HG03095 (cell line): ENCODE measurements around the gene DGLUCY.
"Not testable (repeated sequence)": the region's sequence is repeated elsewhere in the genome, so short reads cannot be mapped to it uniquely, and the experiment has no call there.

Source experiments
- ATAC-seq: cut with Tn5 transposase; IDR thresholded peaks from one replicate; pipeline ENCODE4 v1.9.1; 2021; ENCODE audit warnings: moderate library complexity; ENCODE audit not compliant: unreplicated experiment

DGLUCY gene

DNA sequence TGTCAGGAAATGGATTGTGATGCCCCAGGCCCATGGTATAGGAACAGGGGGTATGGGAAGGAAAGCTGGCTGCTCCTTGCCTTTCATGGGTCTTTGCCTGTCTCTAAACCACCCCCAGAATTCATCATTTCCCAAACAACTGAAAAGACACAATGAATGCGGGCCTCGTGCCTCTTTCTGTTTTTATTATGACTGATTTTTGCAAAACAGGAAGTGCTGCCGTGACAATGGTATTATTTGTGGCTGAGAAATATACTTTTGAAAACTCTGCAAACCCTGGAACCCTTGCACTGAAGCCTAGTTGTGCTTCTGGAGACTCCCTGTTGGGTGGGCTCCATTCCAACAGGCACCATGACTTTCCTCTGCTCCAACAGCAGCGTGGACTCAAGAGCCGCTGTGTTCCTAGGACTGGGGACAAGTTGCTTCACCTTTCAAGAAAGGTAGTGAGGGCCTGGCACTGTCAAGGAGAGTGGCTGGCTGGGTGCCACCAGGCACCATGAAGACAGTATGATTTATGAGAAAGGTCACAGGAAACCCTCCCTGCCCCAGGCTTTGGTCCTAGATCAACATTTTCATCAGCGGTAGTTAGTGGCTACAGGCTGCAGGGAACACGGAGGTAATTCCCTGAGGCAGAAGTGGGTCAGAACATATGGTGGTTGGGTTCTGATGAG is 4.8 kb upstream of the DGLUCY start:
- no peak for ATAC-seq

DNA sequence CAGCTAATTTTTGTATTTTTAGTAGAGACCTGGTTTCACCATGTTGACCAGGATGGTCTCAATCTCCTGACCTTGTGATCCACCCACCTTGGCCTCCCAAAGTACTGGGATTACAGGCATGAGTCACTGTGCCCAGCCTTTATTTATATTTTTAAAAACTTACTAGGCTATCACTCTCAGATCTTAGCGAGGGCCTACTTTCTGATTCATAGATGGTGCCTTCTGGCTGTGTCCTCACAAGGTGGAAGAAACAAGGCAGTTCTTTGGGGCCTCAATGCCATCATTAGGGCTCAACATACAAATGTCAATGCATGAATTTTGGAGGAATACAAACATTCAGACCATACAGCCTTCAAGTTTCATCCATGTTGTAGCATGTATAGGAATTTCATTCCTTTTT is 2.4 kb upstream of the DGLUCY start:
- ATAC-seq = no peak

DNA sequence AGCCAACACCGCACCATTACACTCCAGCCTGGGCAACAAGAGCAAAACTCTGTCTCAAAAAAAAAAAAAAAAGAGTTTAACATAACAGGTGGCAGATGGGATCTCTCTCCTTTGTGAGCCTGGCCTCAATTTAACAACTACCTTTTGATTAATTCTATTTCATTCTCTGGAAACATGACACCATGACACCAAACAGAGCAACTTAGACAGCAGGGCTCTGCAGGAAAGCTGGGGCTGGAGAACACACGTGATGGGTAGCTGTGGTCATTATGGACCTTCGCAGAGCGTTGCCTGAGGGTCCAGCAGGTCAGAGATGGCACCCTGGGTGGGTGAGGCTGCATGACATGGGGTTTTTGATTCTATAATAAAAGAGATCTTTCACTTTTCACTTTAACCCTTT is 1.7 kb upstream of the DGLUCY start:
- ATAC-seq = no peak

DNA sequence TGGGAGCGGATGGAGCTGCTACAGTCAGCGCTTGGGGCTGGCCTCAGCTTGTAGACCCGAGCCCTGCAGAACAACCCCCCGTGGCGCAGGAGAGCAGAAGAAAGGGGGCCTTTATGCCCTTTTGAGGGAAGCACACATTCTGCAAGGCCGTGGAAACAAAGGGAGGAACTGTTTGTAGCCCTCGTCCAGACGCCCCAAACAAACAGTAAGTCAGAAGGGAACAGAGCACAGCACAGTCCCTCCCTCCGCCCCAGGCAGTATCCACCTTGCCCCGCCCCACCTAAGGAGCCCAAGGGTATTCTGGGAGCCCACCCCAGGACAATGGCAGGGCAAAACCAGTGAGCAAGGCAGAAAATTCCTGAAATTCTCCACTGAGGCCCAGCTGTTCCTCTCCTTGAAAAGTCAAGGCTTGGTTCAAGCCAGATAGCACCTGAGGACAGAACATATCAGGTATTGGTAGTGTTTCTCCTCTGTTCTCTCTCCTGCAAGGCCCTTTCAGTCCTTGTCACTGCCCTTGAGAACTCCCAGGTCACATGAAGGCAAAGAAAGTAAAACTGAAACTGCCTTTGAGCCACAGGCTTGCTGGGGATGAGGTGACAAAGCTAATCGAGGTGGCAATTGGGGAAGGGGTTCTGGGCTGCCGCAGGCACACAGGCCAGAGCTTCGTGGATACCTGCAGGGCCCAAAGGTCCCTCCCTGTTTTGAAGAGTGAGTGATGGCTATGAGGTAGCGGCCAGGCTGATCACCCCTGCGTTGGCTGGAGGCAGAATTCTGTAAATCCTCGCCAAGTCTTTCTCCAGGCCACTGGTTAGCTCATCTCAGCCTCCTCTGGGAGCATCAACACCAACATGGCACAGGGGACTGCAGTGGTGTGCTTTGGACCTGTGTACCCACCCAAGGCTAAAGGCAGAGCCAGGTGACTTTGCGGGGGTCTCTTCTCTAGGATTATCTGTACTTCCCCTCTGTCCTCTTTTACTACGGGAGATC is 499 bp downstream of the DGLUCY start:
- ATAC-seq = peak; percentile 74

DNA sequence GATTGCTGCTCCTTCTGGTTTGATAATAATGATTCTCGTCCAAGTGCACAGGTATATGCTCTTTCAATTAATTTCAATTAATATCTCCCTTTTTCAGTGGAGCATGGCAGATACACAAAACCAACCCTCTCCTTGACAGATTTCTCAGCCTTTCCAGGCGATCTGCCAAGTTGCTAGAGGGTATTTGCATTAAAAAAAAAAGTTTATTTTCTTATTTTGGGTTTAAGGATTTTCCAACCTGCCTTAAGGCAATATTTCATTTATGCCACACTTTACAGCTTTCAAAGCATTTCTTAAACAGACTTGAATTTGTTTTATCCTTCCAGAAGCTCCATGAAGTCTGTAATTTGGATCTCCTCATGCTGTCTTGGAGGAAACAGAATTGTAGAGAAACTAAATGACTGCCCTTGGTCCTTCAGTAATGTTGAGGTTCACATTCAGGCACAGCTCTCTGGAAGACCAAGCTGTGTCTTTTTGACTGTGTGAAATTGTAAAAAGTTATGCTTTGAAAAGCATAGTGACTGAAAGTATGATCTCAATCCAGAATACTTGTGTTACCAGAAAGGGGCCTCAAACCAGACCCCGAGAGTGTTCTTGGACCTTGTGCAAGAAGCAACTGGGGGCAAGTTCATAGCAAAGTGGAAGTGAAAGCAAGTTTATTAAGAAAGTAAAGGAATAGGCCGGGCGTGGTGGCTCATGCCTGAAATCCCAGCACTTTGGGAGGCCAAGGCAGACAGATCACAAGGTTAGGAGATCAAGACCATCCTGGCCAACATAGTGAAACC is 2.3 kb downstream of the DGLUCY start:
- no peak for ATAC-seq

DNA sequence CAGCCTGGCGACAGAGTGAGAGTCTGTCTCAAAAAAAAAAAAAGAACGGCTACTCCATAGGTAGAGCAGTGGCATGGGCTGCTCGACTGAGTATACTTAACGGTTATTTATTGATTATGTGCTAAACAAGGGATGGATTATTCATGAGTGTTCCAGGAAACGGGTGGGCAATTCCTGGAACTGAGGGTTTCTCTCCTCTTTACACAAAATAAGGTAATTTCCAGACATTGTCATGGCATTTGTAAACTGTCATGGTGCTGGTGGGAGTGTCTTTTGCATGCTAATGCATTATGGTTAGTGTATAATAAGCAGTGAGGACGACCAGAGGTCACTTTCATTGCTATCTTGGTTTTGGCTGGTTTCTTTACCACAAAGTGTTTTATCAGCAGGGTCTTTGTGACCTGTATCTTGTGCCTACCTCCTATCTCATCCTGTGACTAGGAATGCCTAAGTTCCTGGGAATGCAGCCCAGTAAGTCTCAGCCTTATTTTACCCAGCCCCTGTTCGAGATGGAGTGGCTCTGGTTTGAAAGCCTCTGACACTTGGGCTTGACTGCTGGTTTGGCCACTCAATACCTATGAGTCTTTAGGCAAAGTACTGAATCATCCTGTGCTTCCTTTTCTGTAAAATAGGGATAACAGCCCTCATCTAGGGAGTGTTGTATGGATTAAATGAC is 3.2 kb downstream of the DGLUCY start:
- ATAC-seq = no peak

DNA sequence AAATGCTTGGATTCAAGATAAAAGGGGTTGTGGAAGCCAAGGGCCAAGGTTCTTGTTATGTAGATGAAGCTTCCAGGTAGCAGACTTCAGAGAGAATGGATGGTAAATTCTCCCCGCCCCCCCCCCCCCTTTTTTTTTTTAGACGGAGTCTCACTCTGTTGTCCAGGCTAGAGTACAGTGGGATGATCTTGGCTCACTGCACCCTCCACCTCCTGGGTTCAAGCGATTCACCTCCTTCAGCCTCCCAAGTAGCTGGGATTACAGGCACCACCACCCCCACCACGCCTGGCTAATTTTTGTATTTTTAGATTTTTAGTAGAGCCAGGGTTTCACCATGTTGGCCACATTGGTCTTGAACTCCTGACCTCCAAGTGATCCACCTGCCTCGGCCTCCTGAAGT is 4.1 kb downstream of the DGLUCY start:
- no peak for ATAC-seq

DNA sequence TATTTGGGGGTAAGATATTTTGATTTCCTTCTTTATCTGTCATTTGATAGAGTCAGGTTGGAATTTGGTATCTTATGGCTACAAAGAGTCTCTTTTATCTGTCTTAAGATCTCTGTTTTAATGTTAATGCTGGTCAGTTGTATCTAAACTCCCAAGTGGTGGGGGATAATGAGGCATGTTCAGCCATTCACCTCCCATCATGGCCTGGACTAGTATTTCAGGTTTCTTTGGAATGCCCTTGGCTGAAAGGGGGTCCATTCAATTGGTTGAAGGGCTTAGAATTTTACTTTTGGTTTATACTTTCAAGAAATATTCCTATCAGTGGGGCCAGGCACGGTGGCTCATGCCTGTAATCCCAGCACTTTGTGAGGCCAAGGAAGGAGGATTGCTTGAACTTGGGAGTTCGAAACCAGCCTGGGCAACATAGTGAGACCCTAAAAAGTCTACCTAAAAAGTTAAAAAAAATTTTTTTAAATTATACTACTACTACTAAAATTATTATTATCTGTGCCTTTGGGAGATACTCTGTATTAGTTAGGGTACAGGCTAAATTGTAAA is 4.7 kb downstream of the DGLUCY start:
- ATAC-seq = no peak

DNA sequence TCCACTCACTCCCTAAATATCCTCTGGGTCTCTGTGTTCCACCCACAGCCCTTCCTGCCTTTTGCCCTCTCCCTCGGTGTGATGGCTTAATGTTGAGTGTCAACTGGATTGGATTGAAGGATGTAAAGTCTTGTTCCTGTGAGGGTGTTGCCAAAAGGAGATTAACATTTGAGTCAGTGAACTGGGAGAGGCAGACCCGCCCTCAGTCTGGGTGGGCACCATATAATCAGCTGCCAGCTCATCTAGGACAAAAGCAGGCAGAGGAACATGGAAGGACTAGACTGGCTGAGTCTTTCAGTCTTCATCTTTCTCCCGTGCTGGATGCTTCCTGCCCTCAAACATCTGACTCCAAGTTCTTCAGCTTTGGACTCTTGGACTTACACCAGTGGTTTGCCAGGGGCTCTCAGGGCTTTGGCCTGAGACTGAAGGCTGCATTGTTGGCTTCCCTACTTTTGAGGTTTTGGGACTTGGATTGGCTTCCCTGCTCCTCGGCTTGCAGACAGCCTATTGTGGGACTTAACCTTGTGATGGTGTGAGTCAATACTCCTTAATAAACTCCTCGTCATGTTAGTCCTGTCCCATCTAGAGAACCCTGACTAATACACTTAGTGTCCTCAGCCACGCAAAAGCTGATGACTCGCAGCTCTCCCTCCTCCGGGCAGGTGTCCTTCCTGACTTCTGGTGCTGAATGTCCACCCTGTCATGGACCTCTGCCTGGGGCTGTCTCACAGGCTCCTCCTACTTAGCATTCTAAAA is 5.9 kb downstream of the DGLUCY start:
- no peak for ATAC-seq

DNA sequence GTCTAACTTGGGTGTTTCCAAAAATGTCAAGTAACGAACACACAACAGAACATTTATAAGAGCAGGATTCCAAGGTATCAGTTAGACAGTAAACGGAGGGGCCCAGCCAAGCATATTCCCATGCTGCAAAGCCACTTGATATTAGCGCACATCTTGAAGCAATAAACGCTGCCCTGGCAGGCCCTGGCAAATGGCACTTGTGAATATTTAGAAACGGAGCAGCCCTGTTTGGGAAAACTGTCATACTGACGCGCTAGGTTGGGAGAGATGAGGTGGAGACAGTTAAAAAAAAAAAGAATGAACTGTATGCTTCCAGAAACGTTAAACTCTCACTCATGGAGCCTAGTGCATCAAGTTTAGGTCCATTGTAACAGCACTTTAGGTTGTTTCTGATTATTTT is 9.3 kb downstream of the DGLUCY start:
- ATAC-seq = no peak

DNA sequence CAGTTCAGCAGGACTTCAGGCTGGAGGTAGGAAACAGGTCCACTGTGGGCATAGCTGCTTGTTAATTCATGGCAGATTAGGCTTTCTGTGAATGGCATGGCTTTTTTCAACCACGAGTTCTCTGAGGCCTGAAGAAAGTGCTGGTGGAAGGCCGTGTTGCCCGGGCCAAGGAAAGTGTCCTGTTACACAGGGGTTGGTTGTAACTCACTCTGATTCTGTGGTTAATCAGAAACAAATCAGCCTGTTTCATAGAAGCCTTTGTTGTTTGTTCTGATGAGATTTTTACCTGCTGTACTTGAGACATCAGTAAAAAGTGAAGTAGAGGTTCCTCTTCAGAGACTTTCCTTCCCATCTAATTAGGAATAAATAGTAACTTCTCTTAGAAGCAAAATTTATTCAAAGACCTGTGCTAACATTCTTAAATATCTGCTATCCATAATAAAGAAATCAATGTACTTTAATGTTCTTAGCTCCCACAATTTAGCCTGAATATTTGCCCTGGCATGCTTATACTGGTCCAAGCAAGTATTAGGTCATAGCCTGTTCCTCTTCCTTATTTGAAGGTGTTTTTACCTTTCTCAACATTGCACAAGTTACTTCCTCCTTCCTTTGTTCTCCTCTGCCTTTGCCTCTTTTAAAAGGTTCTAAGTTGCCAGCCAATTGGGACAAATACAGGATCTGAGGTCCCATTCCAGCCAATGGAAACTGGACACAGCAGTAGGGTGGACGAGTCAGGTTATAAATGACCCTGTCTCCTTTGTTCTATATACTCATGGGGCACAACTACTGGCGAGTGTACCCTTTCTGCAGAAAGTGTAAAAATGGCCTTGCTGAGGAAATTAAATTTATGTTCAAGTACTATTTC is 10.8 kb downstream of the DGLUCY start:
- not testable (repeated sequence) for ATAC-seq

DNA sequence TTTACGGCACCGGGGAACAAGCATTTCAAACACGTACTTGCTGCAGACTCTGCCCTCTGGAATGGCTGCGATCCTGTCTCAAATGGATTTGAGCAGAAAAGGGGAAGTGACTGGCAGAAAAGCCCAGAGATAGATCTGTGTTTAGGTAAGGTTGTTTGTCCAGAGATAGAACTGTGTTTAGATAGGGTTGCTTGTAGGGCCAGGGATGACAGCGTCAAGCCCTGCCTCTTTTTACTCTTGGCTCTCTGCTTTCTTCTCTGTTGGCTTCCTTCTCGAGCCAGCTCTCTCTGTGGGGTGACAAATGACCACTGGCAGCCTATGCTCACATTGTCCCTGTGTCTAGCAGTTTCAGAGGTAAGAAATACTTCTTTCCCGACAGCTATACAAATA is 11.4 kb downstream of the DGLUCY start:
- no peak for ATAC-seq

DNA sequence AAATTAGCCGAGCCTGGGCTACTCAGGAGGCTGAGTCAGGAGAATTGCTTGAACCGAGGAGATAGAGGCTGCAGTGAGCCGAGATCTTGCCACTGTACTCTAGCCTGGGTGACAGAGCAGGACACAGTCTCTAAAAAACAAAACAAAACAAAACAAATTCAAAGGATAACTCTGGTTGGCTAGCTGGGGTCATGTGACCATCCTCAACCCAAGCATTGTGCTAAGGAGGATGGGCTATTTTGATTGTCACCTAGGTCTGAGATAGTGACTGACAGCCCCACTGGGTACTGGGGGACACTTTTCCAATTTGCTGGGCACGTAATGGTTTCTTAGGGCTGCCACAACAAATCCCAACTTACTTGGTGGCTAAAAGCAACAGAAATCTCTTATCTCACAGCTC is 11.9 kb downstream of the DGLUCY start:
- ATAC-seq = no peak

DNA sequence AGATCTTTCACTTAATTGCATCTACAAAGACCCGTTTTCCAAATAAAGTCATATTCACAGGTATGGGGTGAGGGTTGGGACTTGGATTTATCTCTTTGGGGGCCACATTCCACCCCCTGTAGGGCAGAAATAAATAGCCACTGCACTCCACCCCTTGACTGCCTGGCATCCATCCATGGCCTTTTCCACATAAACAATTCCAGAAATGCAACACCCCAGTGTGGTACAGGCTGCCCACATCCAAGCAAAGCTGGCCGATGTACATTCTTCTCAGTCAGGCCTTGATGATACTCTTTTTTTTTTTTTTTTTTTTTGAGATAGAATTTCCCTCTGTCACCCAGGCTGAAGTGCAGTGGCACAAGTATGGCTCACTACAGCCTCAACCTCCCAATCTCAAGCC is 12.9 kb downstream of the DGLUCY start:
- no peak for ATAC-seq

DNA sequence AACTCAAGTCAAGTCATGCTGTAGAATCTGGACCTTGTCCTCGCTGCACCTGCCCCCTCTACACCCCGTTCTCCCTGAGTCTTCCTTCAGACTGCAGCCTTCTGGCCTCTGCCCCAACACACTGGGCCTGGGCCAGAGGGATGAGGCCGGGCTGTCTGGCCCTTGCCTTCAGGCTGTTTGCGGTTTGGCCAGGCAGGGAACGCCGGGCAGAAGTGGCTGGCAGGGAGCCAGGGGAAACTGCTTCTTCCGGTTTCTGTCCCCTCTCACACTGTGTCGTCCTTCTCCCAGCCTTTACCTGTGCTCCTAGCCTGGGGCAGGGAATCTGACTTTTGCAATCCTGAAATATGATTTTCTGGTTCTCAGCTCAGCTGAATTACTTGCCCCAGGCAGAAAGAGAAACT is 13.5 kb downstream of the DGLUCY start:
- no peak for ATAC-seq

DNA sequence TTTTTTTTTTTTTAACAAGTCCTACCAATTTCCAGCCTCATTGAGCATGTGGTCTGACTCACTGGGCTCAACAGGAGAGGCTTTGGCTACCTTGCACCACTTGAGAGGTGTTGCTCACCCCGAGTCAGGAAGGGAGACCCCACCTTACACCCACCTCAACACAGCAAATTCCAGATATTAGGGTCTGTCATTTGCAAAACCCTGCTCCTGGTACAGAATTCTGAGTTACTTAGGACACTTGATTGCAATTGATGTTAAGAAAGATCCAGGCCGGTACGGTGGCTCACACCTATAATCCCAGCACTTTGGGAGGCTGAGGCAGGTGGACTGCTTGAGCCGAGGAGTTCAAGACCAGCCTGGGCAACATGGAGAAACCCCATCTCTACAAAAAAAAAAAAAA is 14.1 kb downstream of the DGLUCY start:
- ATAC-seq = no peak

DNA sequence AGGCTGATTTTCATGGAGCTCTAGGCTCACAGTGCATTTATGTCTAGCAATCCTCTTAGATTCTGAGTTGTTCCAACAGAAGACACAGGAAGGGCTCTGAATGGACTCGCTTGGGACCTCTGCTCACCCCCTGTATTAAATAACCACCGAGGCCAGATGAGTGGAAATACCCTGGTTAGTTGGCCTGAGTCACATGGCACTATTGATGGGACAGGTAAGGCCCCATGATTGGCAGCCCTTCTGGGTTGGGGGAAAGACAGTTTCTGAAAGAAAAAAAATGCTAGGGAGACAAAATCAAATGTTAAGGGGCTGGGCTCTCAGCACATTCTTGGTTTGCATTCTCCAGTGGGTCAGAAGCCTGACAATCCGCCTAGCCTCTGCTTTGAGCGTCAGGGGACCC is 14.8 kb downstream of the DGLUCY start:
- ATAC-seq = no peak

DNA sequence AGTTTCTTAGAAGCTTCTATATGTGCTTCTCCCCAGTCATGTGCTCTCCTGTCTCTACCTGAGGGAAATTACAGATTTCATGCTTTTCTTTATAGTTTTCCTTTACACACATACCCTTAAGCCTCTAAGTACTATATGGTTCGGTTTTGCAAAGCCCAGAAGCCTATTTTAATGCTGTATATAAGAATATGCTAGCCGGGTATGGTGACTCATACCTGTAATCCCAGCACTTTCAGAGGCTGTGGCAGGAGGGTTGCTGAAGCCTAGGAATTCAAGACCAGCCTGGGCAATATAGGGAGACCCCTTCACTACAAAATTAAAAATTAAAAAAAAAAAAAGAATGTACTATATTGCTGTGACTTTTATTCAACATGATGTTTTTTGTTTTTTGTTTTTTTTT is 15.4 kb downstream of the DGLUCY start:
- ATAC-seq = no peak

DNA sequence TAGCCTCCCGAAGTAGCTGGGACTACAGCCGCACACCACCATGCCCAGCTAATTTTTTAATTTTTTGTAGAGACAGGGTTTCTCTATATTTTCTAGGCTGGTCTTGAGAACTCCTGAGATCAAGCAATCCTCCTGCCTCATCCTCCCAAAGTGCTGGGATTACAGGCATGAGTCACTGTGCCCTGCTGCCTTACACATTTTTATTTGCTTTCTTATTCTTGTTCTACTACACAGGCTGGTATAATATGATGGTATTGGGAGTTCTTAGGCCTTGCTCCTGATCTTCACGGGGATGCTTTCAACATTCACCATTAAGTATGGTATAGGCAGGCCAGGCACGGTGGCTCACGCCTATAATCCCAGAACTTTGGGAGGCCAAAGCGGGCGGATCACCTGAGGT is 21.2 kb downstream of the DGLUCY start:
- ATAC-seq = no peak
